Fibroblast of lung (primary cell): Measurements from ENCODE around the gene PKIG. TPM values are rescaled to one million over a fixed set of nuclear protein-coding genes. Genes with fewer than 3 reads are reported as not detected.

Experiments
- DNase-seq, 2 donors: peaks; one replicate each; pipeline versions ENCODE4 v3.0.0 to v3.0.0-alpha.2; 2010; ENCODE audit warnings: low read depth in 2 of 2
- H2AFZ ChIP-seq: 2 replicates; pipeline ENCODE4 v1.5.1; 2012; ENCODE audit warnings: low read length, control low read depth, inconsistent platforms
- H3K27ac ChIP-seq: 2 replicates; pipeline ENCODE4 v1.5.1; 2011; ENCODE audit warnings: low read length, control low read depth; ENCODE audit not compliant: insufficient read depth
- H3K27me3 ChIP-seq: 2 replicates; pipeline ENCODE4 v1.5.1; 2011; ENCODE audit warnings: mild to moderate bottlenecking, low read length; ENCODE audit not compliant: control insufficient read depth, insufficient read depth
- H3K36me3 ChIP-seq: 2 replicates; pipeline ENCODE4 v1.5.1; 2011; ENCODE audit warnings: low read length; ENCODE audit not compliant: control insufficient read depth, insufficient read depth
- H3K4me1 ChIP-seq: 2 replicates; pipeline ENCODE4 v1.5.1; 2011; ENCODE audit warnings: low read length; ENCODE audit not compliant: control insufficient read depth, insufficient read depth; ENCODE audit errors: extremely low read depth
- H3K4me2 ChIP-seq: 2 replicates; pipeline ENCODE4 v1.5.1; 2011; ENCODE audit warnings: low read length, control low read depth; ENCODE audit not compliant: insufficient read depth; ENCODE audit errors: extremely low read depth
- H3K4me3 ChIP-seq, 4 experiments: fragments of 200-600 bp in 1 of 4; sonication (generic) in 1 of 4; replicated peaks in 1 of 4; 2 replicates each; pipeline ENCODE4 v1.5.1; 2011 to 2016; ENCODE audit warnings: low read length in 4 of 4, low read depth in 3 of 4, mild to moderate bottlenecking in 3 of 4, control low read depth in 2 of 4, inconsistent platforms in 1 of 4, mixed read lengths in 1 of 4; ENCODE audit not compliant: insufficient read depth in 1 of 4; ENCODE audit errors: control extremely low read depth in 1 of 4
- H3K79me2 ChIP-seq: 2 replicates; pipeline ENCODE4 v1.5.1; 2012; ENCODE audit warnings: mild to moderate bottlenecking, low read length, inconsistent platforms; ENCODE audit not compliant: control insufficient read depth, insufficient read depth
- H3K9ac ChIP-seq: 2 replicates; pipeline ENCODE4 v1.5.1; 2011; ENCODE audit warnings: mild to moderate bottlenecking, low read length, control low read depth; ENCODE audit not compliant: insufficient read depth
- H3K9me3 ChIP-seq: 2 replicates; pipeline ENCODE4 v1.5.1; 2012; ENCODE audit warnings: low read depth, low read length; ENCODE audit not compliant: control insufficient read depth, insufficient read depth
- H4K20me1 ChIP-seq: 2 replicates; pipeline ENCODE4 v1.5.1; 2011; ENCODE audit warnings: low read length; ENCODE audit not compliant: control insufficient read depth, insufficient read depth; ENCODE audit errors: extremely low read depth
- EZH2 ChIP-seq: IDR thresholded peaks from 2 replicates; pipeline ENCODE4 v1.5.1; 2012; ENCODE audit warnings: low read length, control low read depth, mild to moderate bottlenecking; ENCODE audit errors: missing control alignments
- polyA plus RNA-seq, 2 donors: library from polyadenylated mRNA; depleted of rRNA in 1 of 2; stranded (reverse) in 1 of 2; unstranded in 1 of 2; fragments of >200 nt; gene quantifications; 2 replicates each; pipeline ENCODE4 v1.2.1, GENCODE V29; 2011 to 2012; ENCODE audit warnings: missing spikeins in 1 of 2
- total RNA-seq: library from RNA; depleted of rRNA; stranded (reverse); fragments of >200 nt; gene quantifications from 2 replicates; pipeline ENCODE4 v1.2.1, GENCODE V29; 2014
- TF ChIP-seq, protein P1 (sequence below), 2 donors: IDR thresholded peaks in 1 of 2; conservative IDR thresholded peaks in 1 of 2; 1 replicate in 1 of 2; 2 replicates in 1 of 2; pipeline ENCODE4 v1.5.1; 2011 to 2012; ENCODE audit warnings: low read length in 2 of 2, control low read depth in 1 of 2, inconsistent platforms in 1 of 2, low read depth in 1 of 2, mild to moderate bottlenecking in 1 of 2

Gene PKIG
- total and polyA plus RNA-seq, 2 donors (not counting 1 experiment from before 2014, with no cell fraction given), result 192 to 234 TPM

DNA sequence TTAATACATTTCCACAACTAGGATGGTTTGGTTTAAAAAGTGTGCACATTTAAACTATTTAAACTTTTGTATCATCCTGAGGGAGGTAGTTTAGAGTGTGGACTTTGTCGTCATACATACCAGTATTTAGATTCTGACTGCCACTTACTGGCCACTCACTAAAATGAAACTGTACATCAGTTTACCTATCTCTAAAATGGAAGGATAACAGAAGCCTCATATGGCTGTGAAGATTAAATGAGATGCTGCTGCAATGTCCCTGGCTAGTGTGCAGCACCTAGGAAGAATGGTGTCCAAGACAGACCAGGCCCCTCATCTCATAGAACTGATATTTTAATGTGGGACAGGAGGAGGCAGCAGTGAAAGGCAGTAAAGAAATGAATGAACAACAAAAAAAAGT, 12.0 kb upstream of the PKIG start:
- no peak for TF ChIP-seq EZH2
- TF ChIP-seq, protein P1, sequence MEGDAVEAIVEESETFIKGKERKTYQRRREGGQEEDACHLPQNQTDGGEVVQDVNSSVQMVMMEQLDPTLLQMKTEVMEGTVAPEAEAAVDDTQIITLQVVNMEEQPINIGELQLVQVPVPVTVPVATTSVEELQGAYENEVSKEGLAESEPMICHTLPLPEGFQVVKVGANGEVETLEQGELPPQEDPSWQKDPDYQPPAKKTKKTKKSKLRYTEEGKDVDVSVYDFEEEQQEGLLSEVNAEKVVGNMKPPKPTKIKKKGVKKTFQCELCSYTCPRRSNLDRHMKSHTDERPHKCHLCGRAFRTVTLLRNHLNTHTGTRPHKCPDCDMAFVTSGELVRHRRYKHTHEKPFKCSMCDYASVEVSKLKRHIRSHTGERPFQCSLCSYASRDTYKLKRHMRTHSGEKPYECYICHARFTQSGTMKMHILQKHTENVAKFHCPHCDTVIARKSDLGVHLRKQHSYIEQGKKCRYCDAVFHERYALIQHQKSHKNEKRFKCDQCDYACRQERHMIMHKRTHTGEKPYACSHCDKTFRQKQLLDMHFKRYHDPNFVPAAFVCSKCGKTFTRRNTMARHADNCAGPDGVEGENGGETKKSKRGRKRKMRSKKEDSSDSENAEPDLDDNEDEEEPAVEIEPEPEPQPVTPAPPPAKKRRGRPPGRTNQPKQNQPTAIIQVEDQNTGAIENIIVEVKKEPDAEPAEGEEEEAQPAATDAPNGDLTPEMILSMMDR (conservative IDR thresholded peaks at IDR 0.05 in 1 of 2, IDR thresholded peaks at IDR 0.05 in 1 of 2; ENCODE audit: low read depth in 1 of 2, low read length in 2 of 2), result no peak
- Histone ChIP-seq H3K4me3 (no peak overlapping the region), H2AFZ (no peak overlapping the region), H3K9ac (no peak overlapping the region), H3K27me3 (no peaks in the 10 kb centered on the region), H3K79me2 (no peaks in the 10 kb centered on the region), H4K20me1 (no peaks in the 10 kb centered on the region), H3K4me1 (peaks cover 7% of the 10 kb centered on the region), H3K4me2 (no peak overlapping the region), H3K27ac (no peak overlapping the region), H3K36me3 (no peaks in the 10 kb centered on the region), H3K9me3 (no peaks in the 10 kb centered on the region)
- DNase-seq, result no peak

DNA sequence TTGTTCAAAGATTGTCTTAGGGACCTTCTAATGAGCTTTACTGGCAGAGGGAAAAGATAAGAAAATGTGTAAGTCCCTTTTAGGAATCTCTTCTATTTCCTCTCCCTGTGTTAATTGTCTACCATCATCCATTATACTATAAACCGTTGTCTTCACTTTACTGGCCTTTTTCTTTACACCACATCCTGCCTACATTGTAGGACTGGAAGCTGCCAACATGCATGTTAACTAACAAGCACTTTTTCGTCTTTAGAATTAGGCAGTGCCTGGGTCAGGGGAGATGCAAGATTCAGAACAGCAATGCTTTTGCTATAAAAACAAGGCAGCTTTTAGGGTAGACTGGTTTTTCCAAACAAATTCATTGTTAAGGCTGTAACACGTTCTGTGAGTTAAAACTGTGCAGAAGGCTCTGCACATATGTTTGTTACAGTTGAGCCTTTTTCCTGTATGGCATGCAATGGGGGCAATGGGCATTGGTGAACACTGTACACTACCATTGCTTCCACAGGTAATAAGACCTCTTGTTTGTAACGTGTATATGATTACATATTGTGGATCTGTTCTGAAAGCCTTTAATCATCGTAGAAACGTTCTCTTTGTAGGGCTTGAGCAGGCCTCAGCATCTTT, 10.9 kb upstream of the PKIG start:
- H3K79me2 ChIP-seq, result no peaks in the 10 kb centered on the region
- no peaks in the 10 kb centered on the region for H3K9me3 ChIP-seq
- no peaks in the 10 kb centered on the region for H3K36me3 ChIP-seq
- H3K4me1 ChIP-seq, result peaks cover 10% of the 10 kb centered on the region
- no peak overlapping the region for H3K4me2 ChIP-seq
- DNase-seq, result peak in 1 of 2 donors; percentile 44
- no peak overlapping the region for H3K4me3 ChIP-seq
- no peaks in the 10 kb centered on the region for H3K27me3 ChIP-seq
- no peaks in the 10 kb centered on the region for H4K20me1 ChIP-seq
- TF ChIP-seq, protein P1 (conservative IDR thresholded peaks at IDR 0.05 in 1 of 2, IDR thresholded peaks at IDR 0.05 in 1 of 2; ENCODE audit: low read depth in 1 of 2, low read length in 2 of 2), result no peak
- no peak for TF ChIP-seq EZH2
- peak overlapping the region; percentile 97 for H3K27ac ChIP-seq
- no peak overlapping the region for H3K9ac ChIP-seq
- H2AFZ ChIP-seq, result no peak overlapping the region

DNA sequence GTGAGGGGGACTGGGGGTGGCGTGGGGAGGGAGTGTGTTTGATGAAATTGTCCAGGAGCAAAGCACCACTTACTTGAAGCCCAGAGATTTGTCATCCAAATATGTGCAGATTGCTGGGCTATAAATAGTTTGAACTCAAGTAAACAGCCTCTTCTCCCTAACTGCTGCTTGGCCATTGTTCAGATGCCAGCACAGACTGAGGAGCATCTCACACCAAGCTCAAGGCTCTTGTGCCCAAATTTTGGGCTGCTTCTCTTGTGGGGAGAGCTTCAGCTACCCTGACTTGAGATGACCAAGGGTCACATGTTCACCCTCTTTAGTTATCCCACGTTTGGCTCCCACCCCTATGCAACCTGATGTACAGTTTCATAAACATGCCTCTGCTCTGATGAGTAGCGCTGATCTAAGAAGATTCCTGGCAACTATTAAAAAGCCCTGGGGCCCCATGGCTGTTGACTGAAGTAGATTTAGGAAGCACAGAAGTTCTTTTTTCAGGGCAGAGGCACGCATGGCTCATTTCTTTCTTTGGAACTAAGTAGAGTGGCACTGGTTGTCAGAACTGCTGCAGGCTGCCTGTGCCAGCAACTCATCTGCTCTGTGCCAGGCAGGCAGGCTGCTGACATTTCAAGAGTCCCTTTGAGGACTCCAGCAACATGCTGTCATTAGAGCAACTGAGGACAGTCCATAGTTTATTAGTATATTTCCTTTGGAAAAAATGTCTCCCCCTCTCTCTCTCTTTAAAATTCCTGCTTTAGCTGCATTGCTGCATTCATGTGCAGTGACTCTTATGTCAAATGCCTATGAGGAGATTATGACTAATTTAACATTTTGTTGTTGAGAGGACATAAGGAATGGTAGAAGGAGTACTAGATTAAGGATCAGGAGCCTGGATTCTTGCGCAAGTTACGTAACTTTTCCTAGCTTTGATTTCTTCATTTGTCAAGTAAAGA, 9.6 kb upstream of the PKIG start:
- Histone ChIP-seq H3K27me3 (no peaks in the 10 kb centered on the region), H3K4me2 (peak overlapping the region; percentile 73), H3K36me3 (no peaks in the 10 kb centered on the region), H4K20me1 (no peaks in the 10 kb centered on the region), H3K9me3 (no peaks in the 10 kb centered on the region), H2AFZ (no peak overlapping the region), H3K27ac (peak overlapping the region; percentile 97), H3K79me2 (no peaks in the 10 kb centered on the region), H3K4me3 (peak overlapping the region in 3 of 4 experiments; percentile 9 to 33 (median 16)), H3K9ac (peak overlapping the region; percentile 24), H3K4me1 (peaks cover 13% of the 10 kb centered on the region)
- no peak for TF ChIP-seq EZH2
- TF ChIP-seq, protein P1 (conservative IDR thresholded peaks at IDR 0.05 in 1 of 2, IDR thresholded peaks at IDR 0.05 in 1 of 2; ENCODE audit: low read depth in 1 of 2, low read length in 2 of 2), result no peak
- peak; percentile 84 to 94 for DNase-seq
